D721Med (cell line): Measurements from ENCODE around the gene KCNIP4.

Experiments used
- DNase-seq: peaks from one replicate; pipeline ENCODE4 v3.0.0; 2011; ENCODE audit warnings: low spot score; ENCODE audit not compliant: insufficient read length
- FAIRE-seq: peaks from 2 replicates; lab custom pipeline; 2011; peaks lifted over from hg19 to GRCh38; lab: Jason Lieb, UNC
- TF ChIP-seq, protein P1 (sequence below): IDR thresholded peaks from 2 replicates; pipeline ENCODE4 v1.5.1; 2012; ENCODE audit warnings: mild to moderate bottlenecking, control low read depth; ENCODE audit not compliant: insufficient read depth; ENCODE audit errors: missing control alignments

Gene KCNIP4

DNA sequence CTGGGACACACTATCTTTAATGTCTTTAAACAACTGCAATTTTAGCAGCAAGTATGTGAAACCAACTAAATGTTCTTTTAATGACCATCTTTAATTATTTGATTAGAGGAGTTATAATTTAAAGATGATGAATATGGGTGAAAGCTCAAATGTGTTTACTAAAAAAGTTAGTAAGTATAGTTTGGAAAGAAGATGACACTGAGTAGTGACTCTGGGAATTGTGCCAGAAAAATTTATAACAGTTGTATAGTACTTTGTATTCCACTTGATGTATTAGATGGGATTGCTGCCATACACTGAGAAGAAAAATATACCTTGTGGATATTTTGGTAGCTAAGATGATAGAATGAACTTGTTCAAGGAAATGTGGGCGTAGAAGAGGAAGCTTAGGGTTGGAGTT, 1267.8 kb downstream of the KCNIP4 start:
- TF ChIP-seq, protein P1, sequence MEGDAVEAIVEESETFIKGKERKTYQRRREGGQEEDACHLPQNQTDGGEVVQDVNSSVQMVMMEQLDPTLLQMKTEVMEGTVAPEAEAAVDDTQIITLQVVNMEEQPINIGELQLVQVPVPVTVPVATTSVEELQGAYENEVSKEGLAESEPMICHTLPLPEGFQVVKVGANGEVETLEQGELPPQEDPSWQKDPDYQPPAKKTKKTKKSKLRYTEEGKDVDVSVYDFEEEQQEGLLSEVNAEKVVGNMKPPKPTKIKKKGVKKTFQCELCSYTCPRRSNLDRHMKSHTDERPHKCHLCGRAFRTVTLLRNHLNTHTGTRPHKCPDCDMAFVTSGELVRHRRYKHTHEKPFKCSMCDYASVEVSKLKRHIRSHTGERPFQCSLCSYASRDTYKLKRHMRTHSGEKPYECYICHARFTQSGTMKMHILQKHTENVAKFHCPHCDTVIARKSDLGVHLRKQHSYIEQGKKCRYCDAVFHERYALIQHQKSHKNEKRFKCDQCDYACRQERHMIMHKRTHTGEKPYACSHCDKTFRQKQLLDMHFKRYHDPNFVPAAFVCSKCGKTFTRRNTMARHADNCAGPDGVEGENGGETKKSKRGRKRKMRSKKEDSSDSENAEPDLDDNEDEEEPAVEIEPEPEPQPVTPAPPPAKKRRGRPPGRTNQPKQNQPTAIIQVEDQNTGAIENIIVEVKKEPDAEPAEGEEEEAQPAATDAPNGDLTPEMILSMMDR = no peak
- DNase-seq (no peak), FAIRE-seq (no peak)

DNA sequence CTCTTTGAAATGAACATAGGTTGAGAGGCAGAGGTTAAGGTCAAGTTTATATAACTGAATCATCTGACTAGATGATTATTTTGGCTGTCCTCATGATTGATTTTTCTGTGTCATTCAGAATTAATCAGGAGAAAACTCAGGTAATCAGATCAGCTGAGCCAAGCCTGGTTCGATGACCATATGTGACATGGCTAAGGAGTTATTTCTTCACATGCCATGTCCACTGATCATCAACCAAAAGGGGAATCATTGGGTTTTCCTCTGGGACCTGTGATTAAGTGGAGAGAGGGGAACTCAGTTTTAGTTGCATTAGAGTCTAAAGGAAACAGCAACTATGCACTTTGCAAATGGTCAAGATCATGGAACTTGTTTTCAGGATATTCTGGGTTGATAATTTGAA, 1268.6 kb downstream of the KCNIP4 start:
- no peak for FAIRE-seq
- no peak for DNase-seq
- TF ChIP-seq, protein P1 = no peak
